Hypothalamus (tissue), 51 donors: Measurements from ENCODE around the gene FAM3A.

ENCODE experiments used
- DNase-seq, 51 donors: peaks; one replicate each; lab custom pipeline; 2025; lab: John Stamatoyannopoulos, UW

FAM3A gene

DNA sequence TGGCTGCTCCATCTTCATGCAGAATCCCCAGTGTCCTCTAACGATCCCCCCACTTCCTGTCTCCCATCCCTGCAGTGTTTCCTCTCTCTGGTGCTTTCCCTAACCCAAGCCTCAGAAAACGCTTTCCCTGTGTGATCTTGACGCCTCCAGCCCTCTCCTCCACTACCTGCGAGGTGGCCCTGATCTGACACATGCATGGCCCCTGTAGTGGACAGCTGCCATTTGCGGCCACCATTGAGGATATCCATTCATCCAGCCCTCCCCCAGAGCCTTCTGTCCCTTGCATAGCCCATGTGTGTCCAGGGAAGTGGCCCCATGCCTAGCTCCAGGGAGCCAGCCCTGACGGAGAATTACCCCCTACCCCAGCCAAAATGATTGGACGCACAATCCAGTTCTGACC, 32.7 kb downstream of the FAM3A start:
- no peak for DNase-seq

GRCh38 chrX:154482786-154483185, 33.2 kb downstream of the FAM3A start:
- DNase-seq, result no peak

DNA sequence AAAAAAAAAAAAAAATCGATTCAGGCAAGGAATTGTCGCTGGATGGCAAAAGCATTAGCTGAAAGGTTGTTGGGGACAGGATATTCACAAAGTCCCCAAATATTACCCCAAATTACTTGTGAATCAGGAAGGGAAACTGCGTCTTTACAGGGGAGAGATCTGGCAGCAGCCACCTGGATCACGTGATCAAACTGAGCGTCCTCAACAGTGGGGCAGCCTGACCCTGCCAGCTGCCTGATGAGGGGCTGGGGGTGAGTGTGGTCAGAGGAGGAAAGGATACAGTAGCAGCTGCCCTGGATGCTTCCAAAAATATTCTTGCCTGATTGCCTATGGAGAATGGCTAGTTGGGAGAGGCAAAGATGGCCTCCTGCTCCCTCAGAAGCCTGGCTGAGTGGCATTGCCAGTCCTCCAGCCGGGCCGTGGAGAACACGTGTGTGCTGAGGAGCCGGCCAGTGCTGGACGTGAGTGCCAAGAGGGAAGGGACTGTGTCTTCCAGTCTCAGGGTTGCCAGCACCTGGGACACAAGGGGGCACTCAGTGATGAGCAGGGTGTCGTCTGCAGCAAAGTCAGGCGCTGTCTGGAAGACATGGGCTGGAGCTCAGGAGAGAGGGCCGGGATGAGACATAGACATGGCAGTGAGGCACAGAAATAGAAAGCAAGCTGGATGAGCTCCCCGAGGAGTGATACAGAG, 34.0 kb downstream of the FAM3A start:
- no peak for DNase-seq

DNA sequence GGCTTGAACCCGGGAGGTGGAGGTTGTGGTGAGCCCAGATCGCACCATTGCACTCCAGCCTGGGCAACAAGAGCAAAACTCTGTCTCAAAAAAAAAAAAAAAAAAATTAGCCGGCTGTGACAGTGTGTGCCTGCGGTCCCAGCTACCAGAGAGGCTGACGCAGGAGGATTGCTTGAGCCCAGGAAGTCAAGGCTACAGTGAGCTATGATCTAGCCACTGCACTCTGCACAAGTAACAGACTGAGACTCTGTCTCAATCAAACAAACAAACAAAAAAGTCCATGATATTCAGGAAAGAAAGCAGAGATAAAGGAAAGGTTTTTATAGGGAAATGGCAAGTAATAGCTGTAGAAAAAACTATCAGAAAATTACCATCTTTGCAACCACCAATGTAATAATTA, 34.8 kb downstream of the FAM3A start:
- no peak for DNase-seq

DNA sequence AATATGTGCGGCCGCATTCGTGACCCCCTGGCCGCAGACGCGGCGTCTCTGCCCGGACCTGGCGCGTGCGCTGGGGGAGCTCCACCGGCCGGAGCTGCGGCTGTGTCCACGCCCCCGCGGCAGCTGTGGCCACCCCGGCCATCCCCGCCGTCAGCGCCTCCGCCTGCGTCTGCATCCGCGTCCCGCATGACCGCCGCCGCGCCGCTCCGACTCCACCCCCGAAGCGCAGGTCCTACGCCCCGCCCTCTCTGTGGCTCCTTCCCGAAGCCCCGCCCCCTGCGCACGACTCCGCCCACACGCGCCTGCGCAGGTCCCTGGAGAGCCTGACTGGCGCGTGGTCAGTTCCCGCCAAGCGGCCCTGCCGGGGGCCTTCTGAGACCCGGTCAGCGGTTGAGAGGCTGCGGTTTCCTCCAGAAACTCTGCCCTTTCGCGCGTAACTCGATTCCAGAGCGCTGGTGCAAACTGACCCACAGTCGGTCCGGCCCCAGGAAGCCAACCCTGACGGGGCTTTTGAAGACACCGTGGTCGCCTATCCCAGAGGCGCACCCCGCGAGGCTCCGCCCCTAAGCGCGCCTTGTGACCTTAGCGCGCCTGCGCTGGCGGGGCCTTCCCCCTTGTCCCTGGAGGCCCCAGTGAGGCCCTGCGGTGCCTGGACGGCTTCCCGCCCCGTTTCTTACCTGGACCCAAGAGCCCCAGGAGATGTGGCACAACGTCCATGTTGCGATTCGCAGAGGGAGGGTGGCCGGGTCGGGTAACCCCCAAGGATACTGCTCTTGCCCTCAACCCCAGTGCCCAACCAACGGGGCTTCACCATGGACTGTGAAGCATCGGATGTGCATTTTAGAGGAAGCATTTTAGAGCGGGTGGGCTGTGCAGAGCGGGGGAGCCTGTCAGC, 37.1 kb downstream of the FAM3A start, which contains the start of gene LAGE3:
TSS of gene LAGE3 (minus strand) at position 554 of the 895 bp plus-strand sequence. CDS start at position 188, 366 bp downstream.
- DNase-seq, result peak; percentile 54 to 94 (median 83)

DNA sequence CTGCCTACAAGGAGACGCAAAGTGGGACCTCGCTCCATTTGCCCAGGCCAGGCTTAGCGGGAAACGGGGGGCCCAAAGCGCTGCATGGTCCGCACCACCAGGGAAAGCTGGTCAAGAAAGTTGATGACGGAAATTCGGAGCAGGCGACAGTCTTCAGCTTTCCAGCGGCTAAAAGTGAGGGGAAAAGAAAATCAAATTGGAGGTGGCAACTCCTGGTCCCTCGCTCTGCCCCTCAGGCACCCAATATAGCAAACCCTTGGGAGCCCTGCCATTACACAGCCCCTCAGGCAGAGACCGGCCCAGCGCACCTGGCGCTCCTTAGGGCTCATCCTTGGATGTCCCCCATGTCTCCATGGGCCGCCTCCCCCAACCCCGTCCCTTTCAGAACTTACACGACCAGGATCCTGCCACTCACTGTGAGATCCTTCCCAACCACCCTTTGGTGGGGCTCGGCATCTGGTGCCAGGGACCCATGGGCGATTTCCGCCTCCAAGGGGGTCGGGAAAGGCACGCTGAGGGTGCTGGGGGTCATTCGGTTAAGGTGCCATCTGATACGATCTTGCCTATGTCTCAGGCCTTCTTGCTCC, 38.0 kb downstream of the FAM3A start:
- no peak for DNase-seq

- no peak for DNase-seq
Observed at GRCh38 chrX:154476821-154477220, 39.2 kb downstream of the FAM3A start.

GRCh38 chrX:154473683-154474082, 42.3 kb downstream of the FAM3A start:
- no peak for DNase-seq

- no peak for DNase-seq
Observed at GRCh38 chrX:154472685-154473632, 43.1 kb downstream of the FAM3A start.

DNA sequence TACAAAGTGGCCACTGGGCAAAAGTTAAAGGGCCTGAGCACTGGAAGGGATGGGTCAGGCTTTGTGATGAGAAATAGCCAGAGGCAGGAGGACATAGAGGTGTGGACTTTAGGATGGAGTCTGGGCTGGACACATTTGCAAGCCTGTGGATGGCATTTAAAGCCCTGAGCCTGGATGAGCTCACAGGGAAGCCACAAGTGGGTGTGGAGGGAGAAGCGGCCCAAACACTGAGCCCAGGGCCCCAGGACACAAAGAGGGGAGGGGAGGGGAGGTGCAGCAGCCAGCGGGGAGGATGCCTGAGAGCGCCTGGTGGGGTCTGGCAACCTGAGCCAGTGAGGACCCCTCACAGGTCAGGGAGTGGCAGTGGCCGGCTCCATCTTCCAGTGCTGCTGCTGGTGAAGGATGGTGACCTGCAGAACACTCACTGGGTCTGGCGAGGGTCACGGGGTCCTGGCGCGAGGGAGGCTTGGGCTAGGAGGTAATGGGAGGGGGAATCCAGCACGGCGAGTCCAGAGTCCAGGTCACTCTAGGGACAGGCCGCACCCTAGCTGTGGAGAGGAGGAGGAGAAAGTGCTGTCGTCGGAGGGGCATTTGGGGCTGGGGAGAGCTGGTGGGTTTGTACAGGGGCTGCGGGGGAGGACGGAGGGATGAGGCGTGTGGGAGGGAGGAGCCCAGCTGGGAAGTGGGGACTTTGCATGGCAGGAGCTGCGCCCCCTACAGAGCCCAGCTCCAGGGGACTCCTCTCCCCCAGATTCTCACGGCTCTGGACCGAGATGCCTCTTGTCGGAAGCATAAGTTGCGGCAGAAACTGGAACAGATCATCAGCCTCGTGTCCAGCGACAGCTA, 44.0 kb downstream of the FAM3A start:
- DNase-seq, result no peak

GRCh38 chrX:154470914-154471568, 45.0 kb downstream of the FAM3A start:
- DNase-seq, result no peak

DNA sequence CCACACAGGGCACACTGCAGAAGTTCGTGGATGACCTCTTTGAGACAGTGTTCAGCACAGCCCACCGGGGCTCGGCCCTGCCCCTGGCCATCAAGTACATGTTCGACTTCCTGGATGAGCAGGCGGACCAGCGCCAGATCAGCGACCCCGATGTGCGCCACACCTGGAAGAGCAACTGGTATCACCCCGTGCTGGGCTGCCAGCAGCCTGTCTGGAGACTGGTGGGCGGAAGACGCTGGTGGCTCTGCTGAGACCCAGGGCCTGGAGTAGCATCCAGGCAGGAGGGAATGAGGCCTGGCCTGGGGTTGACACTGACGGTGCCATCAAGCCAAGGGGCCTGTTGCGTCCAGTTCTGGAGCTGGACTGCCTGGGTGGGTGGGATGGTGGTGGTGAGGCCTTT, 45.6 kb downstream of the FAM3A start:
- no peak for DNase-seq

DNA sequence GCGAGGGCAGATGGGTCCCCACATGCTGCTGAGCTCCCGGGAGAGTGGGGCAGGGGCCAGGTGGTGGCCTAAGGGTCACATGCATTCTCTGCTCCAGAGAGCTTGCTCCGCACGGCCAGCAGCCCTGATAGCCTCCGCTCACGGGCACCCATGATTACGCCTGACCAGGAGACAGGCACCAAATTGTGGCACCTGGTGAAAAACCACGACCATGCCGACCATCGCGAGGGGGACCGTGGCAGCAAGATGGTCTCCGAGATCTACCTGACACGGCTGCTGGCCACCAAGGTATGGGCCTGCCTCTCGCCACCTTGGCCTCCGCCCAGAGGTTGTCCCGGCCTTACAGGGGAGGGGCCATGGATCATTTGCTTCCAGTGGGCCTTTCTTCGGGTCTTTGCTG, 46.2 kb downstream of the FAM3A start:
- DNase-seq, result no peak

DNA sequence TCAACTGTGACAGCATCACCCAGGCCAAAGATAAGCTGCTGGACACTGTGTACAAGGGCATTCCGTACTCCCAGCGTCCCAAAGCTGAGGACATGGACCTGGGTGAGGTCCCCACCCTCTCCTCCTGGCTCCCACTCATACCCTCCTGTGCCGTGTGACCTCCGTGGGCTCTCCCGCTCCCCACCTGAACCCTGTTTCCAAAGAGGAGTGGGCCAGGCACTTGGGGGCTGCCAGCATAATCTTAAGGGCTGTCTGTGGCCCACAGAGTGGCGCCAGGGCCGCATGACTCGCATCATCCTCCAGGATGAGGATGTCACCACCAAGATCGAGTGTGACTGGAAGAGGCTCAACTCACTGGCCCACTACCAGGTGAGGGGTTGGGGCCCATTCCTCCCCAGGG, 46.9 kb downstream of the FAM3A start:
- DNase-seq, result no peak

GRCh38 chrX:154468217-154468616, 47.8 kb downstream of the FAM3A start:
- DNase-seq, result no peak

- DNase-seq, result no peak
Observed at GRCh38 chrX:154467556-154467955, 48.5 kb downstream of the FAM3A start.

DNA sequence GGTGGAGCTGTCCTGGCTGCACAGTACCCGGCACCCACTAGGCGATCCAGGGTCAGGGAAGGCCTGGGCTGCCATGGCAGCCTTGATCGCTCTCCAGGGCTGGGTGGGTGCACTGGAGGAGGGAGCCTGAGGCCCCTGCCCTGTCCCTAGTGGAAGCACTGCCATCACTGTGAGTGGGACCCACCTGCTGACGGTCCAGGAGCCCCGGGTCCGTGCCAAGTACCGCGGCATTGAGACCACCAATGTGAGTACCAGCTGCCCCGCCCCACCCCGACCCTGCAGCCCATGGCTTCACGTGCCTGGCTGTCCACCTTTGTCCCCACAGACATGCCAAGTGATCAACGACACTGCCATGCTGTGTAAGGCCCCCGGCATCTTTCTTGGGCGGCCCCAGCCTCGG, 49.1 kb downstream of the FAM3A start:
- DNase-seq, result no peak

GRCh38 chrX:154466036-154466435, 50.0 kb downstream of the FAM3A start:
- no peak for DNase-seq

GRCh38 chrX:154465601-154466000, 50.4 kb downstream of the FAM3A start:
- DNase-seq, result no peak
